B cell (primary cell): Measurements from ENCODE around the gene PGBD5. TPM values are rescaled to one million over a fixed set of nuclear protein-coding genes. Genes with fewer than 3 reads are reported as not detected.

Experiments used
- ATAC-seq: fragments of 200-7000 bp; cut with Tn5 transposase; one replicate; pipeline ENCODE4 v1.10.0; 2021; ENCODE audit warnings: low read depth, mild to moderate bottlenecking, moderate number of reproducible peaks, moderate library complexity
- CTCF ChIA-PET: fragments of 350-600 bp; sonication (Branson Sonifier 250); formaldehyde crosslinking; loops from one replicate; lab custom pipeline; 2021; ENCODE audit warnings: antibody characterized with exemption, inconsistent platforms; lab: Charles Lee
- POLR2A ChIA-PET: fragments of 350-600 bp; sonication (Branson Sonifier 250); formaldehyde crosslinking; loops from one replicate; lab custom pipeline; 2021; ENCODE audit warnings: antibody characterized with exemption; lab: Charles Lee
- DNase-seq: peaks from one replicate; pipeline ENCODE4 v3.0.0; 2013
- H2AFZ ChIP-seq: 2 replicates; pipeline ENCODE4 v1.6.1; 2012; ENCODE audit warnings: mild to moderate bottlenecking, low read depth, low read length; ENCODE audit not compliant: insufficient read depth, poor library complexity, severe bottlenecking
- H3K27ac ChIP-seq, 2 donors: 1 replicate in 1 of 2; 2 replicates in 1 of 2; pipeline ENCODE4 v1.5.1; 2012 to 2013; ENCODE audit warnings: low read length in 2 of 2, mild to moderate bottlenecking in 2 of 2, moderate library complexity in 1 of 2
- H3K27me3 ChIP-seq, 4 experiments: fragments of 200-600 bp in 1 of 4; sonication (generic) in 1 of 4; replicated peaks in 1 of 4; 1 replicate in 2 of 4; 2 replicates in 2 of 4; pipeline versions ENCODE4 v1.6.1 to v1.7.0; 2013 to 2016; ENCODE audit warnings: low read length in 3 of 4, mild to moderate bottlenecking in 2 of 4, mixed read lengths in 1 of 4, moderate library complexity in 1 of 4; ENCODE audit not compliant: insufficient read depth in 4 of 4, control insufficient read depth in 3 of 4; ENCODE audit errors: control extremely low read depth in 1 of 4
- H3K36me3 ChIP-seq, 2 experiments: replicated peaks in 1 of 2; 1 replicate in 1 of 2; 2 replicates in 1 of 2; pipeline versions ENCODE4 v1.6.1 to v1.7.1; 2013; ENCODE audit warnings: low read length in 1 of 2; ENCODE audit not compliant: insufficient read depth in 2 of 2, control insufficient read depth in 1 of 2; ENCODE audit errors: control extremely low read depth in 1 of 2, extremely low read depth in 1 of 2
- H3K4me1 ChIP-seq, 2 donors: fragments of 200-600 bp in 1 of 2; sonication (generic) in 1 of 2; 1 replicate in 1 of 2; 2 replicates in 1 of 2; pipeline versions ENCODE4 v1.5.1 to v1.6.1; 2013 to 2017; ENCODE audit warnings: low read length in 2 of 2; ENCODE audit not compliant: control insufficient read depth in 2 of 2, insufficient read depth in 2 of 2
- H3K4me2 ChIP-seq: replicated peaks from 2 replicates; pipeline ENCODE3; 2012; ENCODE audit warnings: mild to moderate bottlenecking, low read depth, low read length; ENCODE audit not compliant: poor library complexity, severe bottlenecking
- H3K4me3 ChIP-seq, 5 experiments: fragments of 200-600 bp in 1 of 5; sonication (generic) in 1 of 5; 1 replicate in 3 of 5; 2 replicates in 2 of 5; pipeline versions ENCODE4 v1.5.1 to v1.7.0; 2011 to 2016; ENCODE audit warnings: low read length in 4 of 5, mild to moderate bottlenecking in 4 of 5, low read depth in 2 of 5, control low read depth in 1 of 5, moderate library complexity in 1 of 5; ENCODE audit not compliant: insufficient read depth in 1 of 5; ENCODE audit errors: control extremely low read depth in 1 of 5, extremely low read depth in 1 of 5
- H3K79me2 ChIP-seq: fragments of 200-600 bp; sonication (generic); one replicate; pipeline ENCODE4 v1.6.0; 2016; ENCODE audit warnings: low read length; ENCODE audit not compliant: control insufficient read depth, insufficient read depth
- H3K9ac ChIP-seq: fragments of 200-600 bp; sonication (generic); 2 replicates; pipeline ENCODE4 v1.6.1; 2017; ENCODE audit warnings: mild to moderate bottlenecking, low read length, moderate library complexity
- H3K9me3 ChIP-seq, 3 donors: one replicate each; pipeline versions ENCODE4 v1.6.1 to v1.7.1; 2013; ENCODE audit warnings: low read length in 2 of 3; ENCODE audit not compliant: control insufficient read depth in 2 of 3, insufficient read depth in 1 of 3; ENCODE audit errors: control extremely low read depth in 1 of 3
- H4K20me1 ChIP-seq: 2 replicates; pipeline ENCODE4 v1.6.0; 2012; ENCODE audit warnings: mild to moderate bottlenecking, low read length; ENCODE audit not compliant: insufficient read depth, control insufficient read depth, poor library complexity, severe bottlenecking
- H3K27ac Mint-ChIP-seq: one replicate; pipeline ENCODE4 v1.8.0; 2021; ENCODE audit warnings: mixed read lengths
- H3K27me3 Mint-ChIP-seq: one replicate; pipeline ENCODE4 v1.8.0; 2021; ENCODE audit warnings: mixed read lengths
- H3K4me1 Mint-ChIP-seq: one replicate; pipeline ENCODE4 v1.8.0; 2021; ENCODE audit warnings: mixed read lengths
- H3K4me3 Mint-ChIP-seq: one replicate; pipeline ENCODE4 v1.8.0; 2021; ENCODE audit warnings: mixed read lengths
- H3K9me3 Mint-ChIP-seq: one replicate; pipeline ENCODE4 v1.8.0; 2022; ENCODE audit warnings: mixed read lengths; ENCODE audit not compliant: insufficient read depth
- CTCF ChIP-seq: fragments of 200-600 bp; IDR thresholded peaks from one replicate; pipeline ENCODE4 v1.8.0; 2022; ENCODE audit warnings: antibody characterized with exemption, mild to moderate bottlenecking
- EZH2 ChIP-seq: IDR thresholded peaks from 2 replicates; pipeline ENCODE4 v1.6.1; 2012; ENCODE audit warnings: borderline replicate concordance, low read depth, mild to moderate bottlenecking, moderate library complexity, low read length; ENCODE audit not compliant: insufficient read depth, poor library complexity, severe bottlenecking
- WGBS: methylation state at CpG from one replicate; pipeline ENCODE4 v1.1.5; 2013; ENCODE audit warnings: missing lambda C conversion rate; ENCODE audit not compliant: insufficient coverage; 5-methylcytosine and 5-hydroxymethylcytosine counted together
- intact Hi-C: fragments of 100-400 bp; cut with micrococcal nuclease; formaldehyde crosslinking; loops from one replicate; pipeline ENCODE4 v1.10.0; 2022
- polyA plus RNA-seq: library from polyadenylated mRNA; depleted of rRNA; stranded (reverse); fragments of >200 nt; gene quantifications from 2 replicates; pipeline ENCODE4 v1.2.3, GENCODE V29; 2012
- total RNA-seq, 2 donors: library from RNA; stranded (reverse); fragments of 120-200 nt in 1 of 2; gene quantifications; 1 replicate in 1 of 2; 2 replicates in 1 of 2; pipeline versions ENCODE4 v1.2.3 to v1.2.4, GENCODE V29; 2013 to 2022

PGBD5 gene
- total and polyA plus RNA-seq, 2 donors (not counting 1 experiment from before 2014, with no cell fraction given): 0.07 TPM; not detected in 1

DNA sequence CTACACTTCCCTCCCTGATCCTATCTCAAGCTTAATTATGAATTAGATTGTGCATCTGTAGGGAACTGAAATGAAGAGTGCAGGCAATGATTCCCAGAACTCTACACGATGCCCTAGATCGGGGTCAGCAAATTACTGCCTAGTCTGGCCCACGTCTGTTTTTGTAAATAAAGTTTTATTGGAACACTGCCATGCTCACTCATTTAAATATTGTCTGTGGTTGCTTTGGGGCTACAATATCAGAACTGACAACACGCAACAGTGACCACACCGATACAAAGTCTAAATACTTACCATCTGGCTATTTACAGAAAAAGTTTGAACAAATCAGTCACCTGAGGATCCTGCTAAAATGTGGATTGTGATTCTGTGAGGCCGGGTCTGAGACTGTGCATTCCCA lies 74.1 kb downstream of the PGBD5 start:
- no peak overlapping the region for H2AFZ ChIP-seq
- H3K4me2 ChIP-seq: no peak overlapping the region
- peaks cover 12% of the 10 kb centered on the region for H3K27me3 Mint-ChIP-seq
- no peak overlapping the region for H3K27ac ChIP-seq
- no peak overlapping the region for H3K4me3 ChIP-seq
- POLR2A ChIA-PET: no interaction called here
- H4K20me1 ChIP-seq: no peaks in the 10 kb centered on the region
- CTCF ChIA-PET: no interaction called here
- no peak overlapping the region for H3K9ac ChIP-seq
- no peaks in the 10 kb centered on the region for H3K9me3 Mint-ChIP-seq
- H3K4me3 Mint-ChIP-seq: no peak overlapping the region
- no peaks in the 10 kb centered on the region for H3K27me3 ChIP-seq
- H3K36me3 ChIP-seq: no peaks in the 10 kb centered on the region
- TF ChIP-seq CTCF (no peak), EZH2 (no peak)
- H3K4me1 Mint-ChIP-seq: no peaks in the 10 kb centered on the region
- WGBS: 68% methylated on average over 4 of the region's 6 CpGs
- intact Hi-C loops: no loop called here
- no peaks in the 10 kb centered on the region for H3K79me2 ChIP-seq
- no peaks in the 10 kb centered on the region for H3K9me3 ChIP-seq
- H3K4me1 ChIP-seq: no peaks in the 10 kb centered on the region
- ATAC-seq (no peak), DNase-seq (no peak)
- no peak overlapping the region for H3K27ac Mint-ChIP-seq

GRCh38 chr1:230351514-230351913 lies 74.6 kb downstream of the PGBD5 start:
- Mint-ChIP-seq H3K27me3 (peaks cover 12% of the 10 kb centered on the region), H3K4me1 (no peaks in the 10 kb centered on the region), H3K9me3 (no peaks in the 10 kb centered on the region), H3K4me3 (no peak overlapping the region), H3K27ac (no peak overlapping the region)
- no peaks in the 10 kb centered on the region for H3K79me2 ChIP-seq
- no peaks in the 10 kb centered on the region for H3K4me1 ChIP-seq
- no peak overlapping the region for H2AFZ ChIP-seq
- H3K4me2 ChIP-seq: no peak overlapping the region
- H3K27me3 ChIP-seq: no peaks in the 10 kb centered on the region
- no peak overlapping the region for H3K9ac ChIP-seq
- ATAC-seq (no peak), DNase-seq (no peak)
- H3K4me3 ChIP-seq: no peak overlapping the region
- H3K36me3 ChIP-seq: no peaks in the 10 kb centered on the region
- H3K27ac ChIP-seq: no peak overlapping the region
- WGBS: 56% methylated on average over 2 of the region's 2 CpGs
- TF ChIP-seq EZH2: no peak
- TF ChIP-seq CTCF: no peak
- intact Hi-C loops: no loop called here
- ChIA-PET POLR2A (no interaction called here), CTCF (no interaction called here)
- no peaks in the 10 kb centered on the region for H4K20me1 ChIP-seq
- H3K9me3 ChIP-seq: no peaks in the 10 kb centered on the region
